Measurements from ENCODE around the gene IGFBP1.

- TF ChIP-seq CTCF (conservative IDR thresholded peaks at IDR 0.05) (no peak), ZFX (IDR thresholded peaks at IDR 0.05) (no peak)
Observed at GRCh38 chr7:45927721-45928120, 39.4 kb downstream of the IGFBP1 start.

Measured in C4-2B (cell line).